ENCODE results near the gene DCLK1. TPM values are rescaled to one million over a fixed set of nuclear protein-coding genes. Genes with fewer than 3 reads are reported as not detected.

DCLK1 gene
- total RNA-seq, 1 experiment from 2014 or later, result 0.10 TPM

DNA sequence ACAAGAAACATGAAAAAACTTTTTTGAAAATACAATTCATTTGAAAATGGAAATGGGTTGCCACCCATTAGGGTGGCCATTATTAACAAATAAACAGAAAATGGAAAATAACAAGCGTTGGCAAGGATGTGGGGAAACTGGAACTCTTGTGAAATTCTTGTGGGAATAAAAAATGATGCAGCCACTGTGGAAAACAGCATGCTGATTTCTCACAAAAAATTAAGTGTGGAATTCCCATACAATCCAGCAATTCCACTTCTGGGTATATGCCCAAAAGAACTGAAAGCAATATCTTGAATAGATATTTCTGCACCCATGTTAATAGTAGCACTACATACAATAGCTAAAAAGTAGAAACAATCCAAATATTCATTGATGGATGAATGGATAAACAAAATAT is 165.2 kb downstream of the DCLK1 start:
- no peak overlapping the region for H3K9ac ChIP-seq (ENCODE audit: low read length)
- ATAC-seq (no peak), DNase-seq (ENCODE audit: low read depth, low spot score) (no peak)
- CTCF ChIA-PET, result no interaction called here
- H3K27me3 ChIP-seq (ENCODE audit: insufficient read depth, low read length), result no peaks in the 10 kb centered on the region; the same call in 1 of the 2 replicates
- H3K9me3 ChIP-seq (ENCODE audit: control insufficient read depth in 1 of 2, insufficient read depth in 1 of 2, low read depth in 1 of 2, low read length in 2 of 2), result no peaks in the 10 kb centered on the region
- no peak overlapping the region for H3K27ac ChIP-seq (ENCODE audit: low read depth, low read length)
- no peak overlapping the region for H3K4me2 ChIP-seq (ENCODE audit: low read length)
- H3K4me1 ChIP-seq (ENCODE audit: control insufficient read depth in 1 of 2, insufficient read depth in 2 of 2, low read length in 2 of 2), result no peaks in the 10 kb centered on the region
- no TSS peak for BruUV-seq (replicated peaks)
- intact Hi-C loops (cut with micrococcal nuclease), result no loop called here
- RAD21 ChIA-PET (ENCODE audit: low non-redundant PET in 1 of 2, low total read pairs in 2 of 2, uncharacterized antibody in 2 of 2, unreplicated experiment in 2 of 2), result no interaction called here
- H3K4me3 ChIP-seq (replicated peaks in 1 of 2; ENCODE audit: low read depth in 1 of 2, low read length in 2 of 2), result no peak overlapping the region
- no peaks in the 10 kb centered on the region for H4K20me1 ChIP-seq (ENCODE audit: insufficient read depth)
- H3K79me2 ChIP-seq (ENCODE audit: insufficient read depth, low read length), result no peaks in the 10 kb centered on the region
- no peaks in the 10 kb centered on the region for H3K36me3 ChIP-seq (ENCODE audit: control insufficient read depth in 1 of 2, insufficient read depth in 2 of 2, low read length in 2 of 2)
- TF ChIP-seq SP1 (IDR thresholded peaks at IDR 0.05; ENCODE audit: low read depth) (no peak), YY1 (IDR thresholded peaks at IDR 0.05; ENCODE audit: extremely low read depth, insufficient replicate concordance, low read depth, low read length) (no peak), ELF1 (IDR thresholded peaks at IDR 0.05; ENCODE audit: borderline replicate concordance, low read depth) (no peak)
- TF ChIP-seq, protein P1, sequence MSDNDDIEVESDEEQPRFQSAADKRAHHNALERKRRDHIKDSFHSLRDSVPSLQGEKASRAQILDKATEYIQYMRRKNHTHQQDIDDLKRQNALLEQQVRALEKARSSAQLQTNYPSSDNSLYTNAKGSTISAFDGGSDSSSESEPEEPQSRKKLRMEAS (IDR thresholded peaks at IDR 0.05), result no peak
- TF ChIP-seq, protein P2, sequence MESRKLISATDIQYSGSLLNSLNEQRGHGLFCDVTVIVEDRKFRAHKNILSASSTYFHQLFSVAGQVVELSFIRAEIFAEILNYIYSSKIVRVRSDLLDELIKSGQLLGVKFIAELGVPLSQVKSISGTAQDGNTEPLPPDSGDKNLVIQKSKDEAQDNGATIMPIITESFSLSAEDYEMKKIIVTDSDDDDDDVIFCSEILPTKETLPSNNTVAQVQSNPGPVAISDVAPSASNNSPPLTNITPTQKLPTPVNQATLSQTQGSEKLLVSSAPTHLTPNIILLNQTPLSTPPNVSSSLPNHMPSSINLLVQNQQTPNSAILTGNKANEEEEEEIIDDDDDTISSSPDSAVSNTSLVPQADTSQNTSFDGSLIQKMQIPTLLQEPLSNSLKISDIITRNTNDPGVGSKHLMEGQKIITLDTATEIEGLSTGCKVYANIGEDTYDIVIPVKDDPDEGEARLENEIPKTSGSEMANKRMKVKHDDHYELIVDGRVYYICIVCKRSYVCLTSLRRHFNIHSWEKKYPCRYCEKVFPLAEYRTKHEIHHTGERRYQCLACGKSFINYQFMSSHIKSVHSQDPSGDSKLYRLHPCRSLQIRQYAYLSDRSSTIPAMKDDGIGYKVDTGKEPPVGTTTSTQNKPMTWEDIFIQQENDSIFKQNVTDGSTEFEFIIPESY (IDR thresholded peaks at IDR 0.05; ENCODE audit: extremely low read depth, insufficient replicate concordance, low read length), result no peak
- TF ChIP-seq, protein P3, sequence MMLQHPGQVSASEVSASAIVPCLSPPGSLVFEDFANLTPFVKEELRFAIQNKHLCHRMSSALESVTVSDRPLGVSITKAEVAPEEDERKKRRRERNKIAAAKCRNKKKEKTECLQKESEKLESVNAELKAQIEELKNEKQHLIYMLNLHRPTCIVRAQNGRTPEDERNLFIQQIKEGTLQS (IDR thresholded peaks at IDR 0.05), result no peak
- no peaks in the 10 kb centered on the region for H3K9me2 ChIP-seq (ENCODE audit: insufficient read depth)
- H2AFZ ChIP-seq (ENCODE audit: low read depth, low read length, poor library complexity, severe bottlenecking), result no peak overlapping the region
- POLR2A ChIA-PET, result no interaction called here
